ENCODE data around the gene UBE2E2.

DNA sequence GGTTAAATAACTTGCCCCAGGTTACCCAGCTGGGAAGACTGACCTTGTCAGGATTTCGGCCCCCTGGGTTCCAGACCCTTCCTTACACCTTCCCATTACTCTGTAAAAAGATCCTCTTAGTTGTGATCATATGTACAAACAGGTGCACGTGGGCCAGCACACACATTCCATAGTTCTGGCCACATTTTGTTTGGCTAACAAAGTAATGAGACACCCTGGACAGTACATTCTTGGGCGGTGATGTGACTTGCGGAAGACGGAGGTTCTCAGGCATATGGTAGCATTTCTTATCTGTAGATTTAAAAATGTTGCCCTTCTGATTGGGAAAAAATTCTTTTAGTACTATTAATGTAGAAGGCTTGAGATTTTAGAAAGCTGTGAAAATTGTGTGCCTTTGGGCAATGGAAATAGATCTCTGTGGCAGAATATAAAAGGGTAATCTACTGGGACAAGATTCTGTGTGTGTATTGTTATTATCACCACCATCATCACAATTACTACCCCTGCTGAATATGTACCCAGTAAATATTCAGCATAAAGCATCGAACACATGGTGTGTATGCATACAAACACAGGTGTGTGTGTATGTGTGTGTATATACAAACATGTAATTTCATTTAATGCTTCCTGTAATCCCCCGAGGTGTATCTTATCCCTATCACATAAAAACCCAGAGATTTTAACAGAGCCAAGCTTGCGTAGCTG lies 397.2 kb downstream of the UBE2E2 start:
- TF ChIP-seq, protein P1, sequence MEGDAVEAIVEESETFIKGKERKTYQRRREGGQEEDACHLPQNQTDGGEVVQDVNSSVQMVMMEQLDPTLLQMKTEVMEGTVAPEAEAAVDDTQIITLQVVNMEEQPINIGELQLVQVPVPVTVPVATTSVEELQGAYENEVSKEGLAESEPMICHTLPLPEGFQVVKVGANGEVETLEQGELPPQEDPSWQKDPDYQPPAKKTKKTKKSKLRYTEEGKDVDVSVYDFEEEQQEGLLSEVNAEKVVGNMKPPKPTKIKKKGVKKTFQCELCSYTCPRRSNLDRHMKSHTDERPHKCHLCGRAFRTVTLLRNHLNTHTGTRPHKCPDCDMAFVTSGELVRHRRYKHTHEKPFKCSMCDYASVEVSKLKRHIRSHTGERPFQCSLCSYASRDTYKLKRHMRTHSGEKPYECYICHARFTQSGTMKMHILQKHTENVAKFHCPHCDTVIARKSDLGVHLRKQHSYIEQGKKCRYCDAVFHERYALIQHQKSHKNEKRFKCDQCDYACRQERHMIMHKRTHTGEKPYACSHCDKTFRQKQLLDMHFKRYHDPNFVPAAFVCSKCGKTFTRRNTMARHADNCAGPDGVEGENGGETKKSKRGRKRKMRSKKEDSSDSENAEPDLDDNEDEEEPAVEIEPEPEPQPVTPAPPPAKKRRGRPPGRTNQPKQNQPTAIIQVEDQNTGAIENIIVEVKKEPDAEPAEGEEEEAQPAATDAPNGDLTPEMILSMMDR (IDR thresholded peaks at IDR 0.05; ENCODE audit: poor library complexity, severe bottlenecking), result no peak
- TF ChIP-seq, protein P2, sequence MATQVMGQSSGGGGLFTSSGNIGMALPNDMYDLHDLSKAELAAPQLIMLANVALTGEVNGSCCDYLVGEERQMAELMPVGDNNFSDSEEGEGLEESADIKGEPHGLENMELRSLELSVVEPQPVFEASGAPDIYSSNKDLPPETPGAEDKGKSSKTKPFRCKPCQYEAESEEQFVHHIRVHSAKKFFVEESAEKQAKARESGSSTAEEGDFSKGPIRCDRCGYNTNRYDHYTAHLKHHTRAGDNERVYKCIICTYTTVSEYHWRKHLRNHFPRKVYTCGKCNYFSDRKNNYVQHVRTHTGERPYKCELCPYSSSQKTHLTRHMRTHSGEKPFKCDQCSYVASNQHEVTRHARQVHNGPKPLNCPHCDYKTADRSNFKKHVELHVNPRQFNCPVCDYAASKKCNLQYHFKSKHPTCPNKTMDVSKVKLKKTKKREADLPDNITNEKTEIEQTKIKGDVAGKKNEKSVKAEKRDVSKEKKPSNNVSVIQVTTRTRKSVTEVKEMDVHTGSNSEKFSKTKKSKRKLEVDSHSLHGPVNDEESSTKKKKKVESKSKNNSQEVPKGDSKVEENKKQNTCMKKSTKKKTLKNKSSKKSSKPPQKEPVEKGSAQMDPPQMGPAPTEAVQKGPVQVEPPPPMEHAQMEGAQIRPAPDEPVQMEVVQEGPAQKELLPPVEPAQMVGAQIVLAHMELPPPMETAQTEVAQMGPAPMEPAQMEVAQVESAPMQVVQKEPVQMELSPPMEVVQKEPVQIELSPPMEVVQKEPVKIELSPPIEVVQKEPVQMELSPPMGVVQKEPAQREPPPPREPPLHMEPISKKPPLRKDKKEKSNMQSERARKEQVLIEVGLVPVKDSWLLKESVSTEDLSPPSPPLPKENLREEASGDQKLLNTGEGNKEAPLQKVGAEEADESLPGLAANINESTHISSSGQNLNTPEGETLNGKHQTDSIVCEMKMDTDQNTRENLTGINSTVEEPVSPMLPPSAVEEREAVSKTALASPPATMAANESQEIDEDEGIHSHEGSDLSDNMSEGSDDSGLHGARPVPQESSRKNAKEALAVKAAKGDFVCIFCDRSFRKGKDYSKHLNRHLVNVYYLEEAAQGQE (IDR thresholded peaks at IDR 0.05; ENCODE audit: borderline replicate concordance), result no peak
- TF ChIP-seq POLR2AphosphoS5 (IDR thresholded peaks at IDR 0.05) (no peak), RAD21 (conservative IDR thresholded peaks at IDR 0.05) (no peak), SMC3 (conservative IDR thresholded peaks at IDR 0.05; ENCODE audit: poor library complexity) (no peak), EZH2 (IDR thresholded peaks at IDR 0.05; ENCODE audit: borderline replicate concordance, insufficient read depth, low read length, poor library complexity, severe bottlenecking) (no peak), EP300 (conservative IDR thresholded peaks at IDR 0.05; ENCODE audit: poor library complexity, severe bottlenecking) (no peak), TAF1 (IDR thresholded peaks at IDR 0.05; ENCODE audit: low read depth) (no peak), MXI1 (conservative IDR thresholded peaks at IDR 0.05; ENCODE audit: poor library complexity, severe bottlenecking) (no peak)
